ENCODE results near the gene PYGB.

GRCh38 chr20:25258828-25259227, 10.9 kb downstream of the PYGB start:
- TF ChIP-seq EP300 (IDR thresholded peaks at IDR 0.05): no peak
- TF ChIP-seq, protein P1, sequence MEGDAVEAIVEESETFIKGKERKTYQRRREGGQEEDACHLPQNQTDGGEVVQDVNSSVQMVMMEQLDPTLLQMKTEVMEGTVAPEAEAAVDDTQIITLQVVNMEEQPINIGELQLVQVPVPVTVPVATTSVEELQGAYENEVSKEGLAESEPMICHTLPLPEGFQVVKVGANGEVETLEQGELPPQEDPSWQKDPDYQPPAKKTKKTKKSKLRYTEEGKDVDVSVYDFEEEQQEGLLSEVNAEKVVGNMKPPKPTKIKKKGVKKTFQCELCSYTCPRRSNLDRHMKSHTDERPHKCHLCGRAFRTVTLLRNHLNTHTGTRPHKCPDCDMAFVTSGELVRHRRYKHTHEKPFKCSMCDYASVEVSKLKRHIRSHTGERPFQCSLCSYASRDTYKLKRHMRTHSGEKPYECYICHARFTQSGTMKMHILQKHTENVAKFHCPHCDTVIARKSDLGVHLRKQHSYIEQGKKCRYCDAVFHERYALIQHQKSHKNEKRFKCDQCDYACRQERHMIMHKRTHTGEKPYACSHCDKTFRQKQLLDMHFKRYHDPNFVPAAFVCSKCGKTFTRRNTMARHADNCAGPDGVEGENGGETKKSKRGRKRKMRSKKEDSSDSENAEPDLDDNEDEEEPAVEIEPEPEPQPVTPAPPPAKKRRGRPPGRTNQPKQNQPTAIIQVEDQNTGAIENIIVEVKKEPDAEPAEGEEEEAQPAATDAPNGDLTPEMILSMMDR (IDR thresholded peaks at IDR 0.05): no peak

Data from tibial nerve (tissue), 4 donors.